Lower leg skin (tissue), 4 donors: ENCODE measurements around the gene MICAL2. TPM values are rescaled to one million over a fixed set of nuclear protein-coding genes. Genes with fewer than 3 reads are reported as not detected.
A peak's percentile ranks its signal among the peaks of the same experiment; 100 is the strongest.

Experiments used
- DNase-seq, 2 donors: peaks; one replicate each; pipeline ENCODE4 v3.0.0-alpha.2; 2019; ENCODE audit warnings: low spot score in 2 of 2
- H3K4me3 ChIP-seq: fragments of 200-600 bp; sonication (generic); 2 replicates; pipeline ENCODE4 v1.5.1; 2017; ENCODE audit warnings: mild to moderate bottlenecking, low read depth; ENCODE audit not compliant: poor library complexity, severe bottlenecking
- CTCF ChIP-seq, 3 donors: fragments of 450-650 bp; IDR thresholded peaks; one replicate each; pipeline ENCODE4 v1.5.1; 2016; ENCODE audit warnings: antibody characterized with exemption in 3 of 3, mild to moderate bottlenecking in 3 of 3, moderate library complexity in 2 of 3
- POLR2A ChIP-seq, 2 donors: fragments of 450-650 bp; IDR thresholded peaks; one replicate each; pipeline ENCODE4 v1.6.1; 2016 to 2017; ENCODE audit warnings: antibody characterized with exemption in 2 of 2, mild to moderate bottlenecking in 1 of 2, moderate library complexity in 1 of 2
- WGBS, 2 donors: methylation state at CpG; one replicate each; pipeline ENCODE4 v1.1.5; 2018; 5-methylcytosine and 5-hydroxymethylcytosine counted together
- intact Hi-C: fragments of 100-400 bp; cut with DNase I; formaldehyde crosslinking; loops from one replicate; pipeline ENCODE4 v1.15.0; 2023; ENCODE audit warnings: low total_unique reads
- total RNA-seq, 4 donors: library from RNA; depleted of rRNA; stranded (reverse); fragments of >200 nt; gene quantifications; one replicate each; pipeline ENCODE4 v1.1.0, GENCODE V29; 2016

The MICAL2 gene
- total RNA-seq, 4 donors from 2014 or later = 117 to 238 (median 145) TPM

- intact Hi-C loops = no loop called here
- WGBS, 2 donors = 82 to 83% methylated on average over 3 of the region's 3 CpGs
- no peak for TF ChIP-seq POLR2A (IDR thresholded peaks at IDR 0.05)
- no peak for TF ChIP-seq CTCF (IDR thresholded peaks at IDR 0.05)
Observed at GRCh38 chr11:12098601-12099000, 11.8 kb upstream of the MICAL2 start.

GRCh38 chr11:12099132-12099873 is 11.1 kb upstream of the MICAL2 start:
- H3K4me3 ChIP-seq = no peak overlapping the region
- TF ChIP-seq POLR2A (IDR thresholded peaks at IDR 0.05) (no peak), CTCF (IDR thresholded peaks at IDR 0.05) (no peak)
- DNase-seq = no peak
- intact Hi-C loops = no loop called here

More at GRCh38 chr11:12098601-12099000, 11.8 kb upstream of the MICAL2 start:
- DNase-seq = peak in 1 of 2 donors; percentile 13
- no peak overlapping the region for H3K4me3 ChIP-seq

- WGBS, 2 donors = 71 to 74% methylated on average over 8 of the region's 8 CpGs
- DNase-seq = no peak
- no peak overlapping the region for H3K4me3 ChIP-seq
- TF ChIP-seq POLR2A (IDR thresholded peaks at IDR 0.05) (no peak), CTCF (IDR thresholded peaks at IDR 0.05) (no peak)
- intact Hi-C loops = no loop called here
Observed at GRCh38 chr11:12100429-12100828, 10.0 kb upstream of the MICAL2 start.

GRCh38 chr11:12100841-12101242 is 9.5 kb upstream of the MICAL2 start:
- TF ChIP-seq CTCF (IDR thresholded peaks at IDR 0.05) (no peak), POLR2A (IDR thresholded peaks at IDR 0.05) (no peak)
- WGBS, 2 donors = 63% methylated on average over 5 of the region's 5 CpGs
- DNase-seq = peak in 1 of 2 donors; percentile 91
- intact Hi-C loops = no loop called here
- H3K4me3 ChIP-seq = no peak overlapping the region

GRCh38 chr11:12101318-12101717 is 9.1 kb upstream of the MICAL2 start:
- 48 to 56% methylated on average over 1 of the region's 1 CpG for WGBS, 2 donors
- H3K4me3 ChIP-seq = no peak overlapping the region
- no peak for TF ChIP-seq CTCF (IDR thresholded peaks at IDR 0.05)
- no peak for TF ChIP-seq POLR2A (IDR thresholded peaks at IDR 0.05)
- intact Hi-C loops = no loop called here
- no peak for DNase-seq
